Measurements from ENCODE around the gene FBN1. TPM values are rescaled to one million over a fixed set of nuclear protein-coding genes. Genes with fewer than 3 reads are reported as not detected.

Gene FBN1
- total RNA-seq, 1 donor from 2014 or later: 6.9 TPM

DNA sequence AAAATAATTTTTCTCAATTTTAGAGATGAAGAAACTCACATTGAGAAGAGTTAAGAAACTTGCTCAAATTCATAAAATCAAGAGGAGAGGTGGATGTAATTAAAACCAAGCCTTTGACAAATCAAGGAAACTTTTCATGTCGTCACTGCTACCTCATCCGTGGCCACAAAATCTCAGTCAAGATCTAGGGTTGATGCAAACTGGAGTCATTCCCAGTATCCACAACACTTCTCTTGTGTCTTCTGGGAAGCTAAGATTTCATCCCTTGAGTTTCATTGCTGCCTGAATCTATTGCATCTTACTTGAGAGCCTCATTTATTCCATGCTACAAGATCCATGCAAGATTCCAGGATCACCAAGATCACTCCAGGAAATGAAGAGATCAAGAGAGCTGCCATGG is 5.4 kb upstream of the FBN1 start:
- ATAC-seq: no peak

DNA sequence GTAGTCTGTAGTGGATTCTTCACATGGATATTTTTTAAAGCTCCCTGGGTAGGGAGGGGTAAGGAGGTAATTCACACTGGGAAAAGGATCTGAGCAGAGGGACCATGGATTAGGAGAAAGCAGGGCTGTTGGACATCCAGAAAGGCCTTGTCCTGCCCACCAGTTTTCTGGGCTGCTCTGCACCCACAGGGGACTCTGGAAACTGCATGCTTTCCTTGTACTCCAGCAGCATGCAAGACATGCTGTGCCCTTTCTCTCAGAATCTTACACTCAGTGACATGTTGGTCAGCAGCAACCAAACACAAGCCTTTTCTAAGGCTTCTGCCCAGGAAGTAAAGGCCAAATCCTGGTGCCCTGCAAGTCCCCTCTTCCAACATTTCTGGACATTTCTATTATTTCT is 2.5 kb upstream of the FBN1 start:
- ATAC-seq: no peak

DNA sequence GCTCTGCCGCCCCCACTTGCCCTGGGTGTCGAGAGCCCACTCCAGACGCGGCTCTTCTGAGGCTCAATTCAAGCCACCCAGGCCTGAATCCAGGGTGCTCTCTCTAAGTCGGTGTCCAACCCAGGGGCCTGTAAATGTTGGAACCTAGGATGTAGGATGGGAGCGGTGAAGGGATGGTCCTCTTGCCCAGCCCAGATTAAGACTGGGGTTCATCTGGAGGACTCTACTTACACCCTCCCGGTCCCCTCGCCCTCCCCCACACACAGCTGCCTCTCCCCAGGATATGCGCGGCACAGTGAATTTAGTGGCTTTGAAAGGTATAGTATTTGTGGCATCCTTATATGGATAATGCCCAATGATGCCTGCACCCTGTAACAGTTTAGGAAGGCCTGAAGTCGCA is 822 bp upstream of the FBN1 start:
- peak; percentile 5 for ATAC-seq

DNA sequence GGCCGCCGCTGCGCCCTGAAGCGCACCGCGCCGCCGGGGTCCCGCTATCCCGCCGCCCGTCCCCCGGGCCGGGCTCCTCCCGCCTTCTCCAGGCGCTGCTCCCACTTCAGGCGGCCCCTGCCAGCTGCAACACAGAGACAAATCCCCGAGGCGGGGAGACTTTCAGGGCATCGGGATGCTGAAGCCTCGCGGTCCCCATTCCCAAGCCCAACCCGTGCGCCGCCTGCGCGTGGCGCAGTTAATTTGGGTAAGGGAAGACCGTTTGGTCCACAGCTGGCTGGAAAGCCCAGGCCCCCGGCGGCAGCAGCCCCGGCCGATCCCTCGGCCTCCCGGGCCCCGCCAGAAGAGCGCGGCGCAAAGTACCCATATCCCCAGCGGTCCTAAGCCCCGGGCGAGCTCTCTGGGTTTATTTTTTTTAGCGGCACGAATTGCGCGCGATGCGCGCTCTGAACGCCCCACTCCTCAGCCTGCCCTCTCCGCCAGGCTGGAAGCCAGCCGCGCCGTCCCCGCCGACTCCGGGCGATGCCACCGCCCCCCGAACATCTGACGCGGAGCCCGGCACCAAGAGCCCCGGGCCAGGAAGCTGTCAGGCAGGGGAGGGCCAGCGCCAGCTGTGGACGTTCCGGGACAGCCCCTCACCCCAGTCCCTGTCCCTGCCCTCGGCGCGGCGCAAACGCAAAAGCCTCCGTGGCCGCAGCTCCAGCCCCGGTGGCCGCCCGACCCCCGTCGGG is 517 bp downstream of the FBN1 start:
- peak; percentile 56 for ATAC-seq

DNA sequence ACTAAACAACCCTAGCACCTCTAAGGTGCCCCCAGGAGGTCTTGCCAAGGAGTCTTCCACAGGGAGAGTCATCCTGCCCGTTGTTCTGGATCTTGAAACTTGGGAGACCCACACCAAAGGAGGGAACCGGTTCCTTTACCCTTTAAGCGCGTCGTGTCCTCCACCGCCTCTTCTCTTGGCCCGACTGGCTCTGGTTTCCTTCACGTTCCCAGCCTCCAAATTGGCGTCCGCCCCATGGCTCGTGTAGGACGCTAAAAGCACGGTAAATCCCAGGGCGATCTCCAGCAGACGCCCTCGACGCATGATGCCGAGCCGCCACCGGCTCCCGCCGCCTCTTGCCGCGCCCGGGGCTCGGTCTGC is 1.1 kb downstream of the FBN1 start:
- no peak for ATAC-seq

DNA sequence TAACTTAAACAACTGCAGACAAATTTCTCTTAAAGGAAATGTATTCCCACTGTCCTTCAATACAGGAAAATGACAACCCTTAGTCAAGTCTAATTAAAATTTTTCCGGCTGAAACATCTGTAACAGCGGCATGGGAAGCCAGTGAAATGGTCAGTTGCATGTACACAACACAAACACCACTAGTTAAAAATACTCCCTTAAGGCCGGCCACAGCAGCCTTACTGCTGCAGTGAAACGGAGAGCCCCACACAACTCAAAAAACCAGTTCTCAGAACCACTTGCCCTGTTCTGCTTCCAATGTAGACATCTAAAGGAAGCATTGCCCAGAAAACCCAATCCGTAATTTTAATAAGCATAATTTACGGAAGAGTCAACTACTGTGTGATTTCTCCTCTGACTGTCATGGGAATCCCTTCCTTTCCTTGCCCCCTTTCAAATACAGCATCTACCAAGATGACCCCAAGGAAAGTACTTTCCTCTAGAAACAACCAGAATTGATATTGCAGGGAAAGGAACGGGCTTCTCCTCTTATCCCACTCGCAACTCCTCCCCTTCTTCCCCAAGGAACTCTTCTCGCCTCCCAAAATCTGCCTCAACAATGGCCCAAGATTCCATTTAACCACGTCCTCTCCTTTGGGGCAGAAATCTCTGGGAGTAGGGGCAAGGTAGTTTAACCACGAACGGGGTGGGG is 1.6 kb downstream of the FBN1 start:
- ATAC-seq: no peak

DNA sequence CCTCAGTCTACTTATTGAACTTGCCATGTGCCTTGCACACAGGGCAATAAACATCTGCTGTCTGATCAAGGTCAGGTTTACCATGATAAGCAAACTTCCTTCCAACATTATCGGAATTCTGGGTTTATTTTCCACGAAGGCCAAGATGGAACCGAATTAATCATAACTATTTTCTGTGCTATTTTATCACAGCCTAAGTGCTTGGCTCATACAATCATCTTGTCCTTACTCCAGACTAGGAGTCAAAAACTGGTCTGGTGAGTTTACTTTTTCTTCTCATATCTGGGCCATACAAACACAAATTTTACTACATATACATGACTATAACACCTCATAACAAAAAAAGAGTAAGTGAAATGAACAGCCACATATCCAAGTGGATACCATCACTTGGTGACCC is 2.3 kb downstream of the FBN1 start:
- ATAC-seq: no peak

DNA sequence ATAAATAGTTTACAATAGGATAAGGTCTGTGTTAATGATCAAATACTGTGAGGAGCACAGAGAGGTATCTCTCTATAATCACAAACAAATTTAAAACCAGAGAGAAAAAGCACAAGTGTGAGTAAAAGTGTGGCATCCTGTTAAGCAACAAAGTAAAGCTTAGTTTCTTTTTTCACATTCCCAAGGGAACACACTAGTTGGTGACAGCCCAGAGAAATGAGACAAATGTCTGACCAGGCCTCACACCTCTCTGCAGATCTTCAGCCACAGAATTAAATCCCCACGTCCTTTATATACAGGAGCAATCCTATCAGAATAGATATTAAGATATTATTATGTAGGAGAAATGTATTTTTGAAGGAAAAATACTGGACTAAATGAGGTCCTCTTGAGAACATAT is 2.7 kb downstream of the FBN1 start:
- ATAC-seq: no peak

DNA sequence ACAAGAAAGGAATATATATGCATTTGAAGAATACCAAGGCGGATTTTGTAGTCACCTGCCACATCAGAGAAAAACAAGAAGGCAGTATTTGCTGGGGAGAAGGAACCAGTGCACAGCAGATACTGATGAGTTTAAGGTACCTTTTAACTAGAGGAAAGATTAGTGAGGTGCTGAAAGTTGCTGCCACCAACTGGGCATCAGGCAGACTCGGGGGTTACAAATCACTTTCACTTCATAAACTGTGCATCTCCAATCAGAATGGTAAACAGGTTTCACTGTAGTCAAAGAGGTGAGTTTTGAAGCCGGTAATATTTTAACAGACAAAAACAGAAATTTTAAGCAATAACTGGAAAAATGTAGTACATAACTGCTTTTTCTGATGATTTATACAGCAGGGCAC is 4.1 kb downstream of the FBN1 start:
- ATAC-seq: no peak

DNA sequence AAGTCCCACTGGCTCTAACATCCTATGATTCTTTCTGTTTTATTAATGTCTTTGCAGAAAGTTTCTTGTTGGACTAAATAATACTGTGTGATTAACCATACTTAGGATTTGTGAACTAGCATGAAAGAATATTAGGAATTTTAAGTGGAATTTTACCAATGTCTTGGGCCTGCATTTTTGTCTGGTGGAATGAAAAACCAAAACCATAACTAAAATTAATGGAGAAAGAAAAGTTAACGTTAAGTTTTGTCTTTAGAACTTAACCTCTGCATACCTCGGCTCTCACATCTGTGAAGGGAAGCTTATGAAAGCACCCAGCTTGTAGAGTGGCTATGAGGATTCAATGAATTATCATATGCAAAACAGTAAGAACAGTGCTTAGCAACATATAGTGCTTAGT is 6.5 kb downstream of the FBN1 start:
- no peak for ATAC-seq

DNA sequence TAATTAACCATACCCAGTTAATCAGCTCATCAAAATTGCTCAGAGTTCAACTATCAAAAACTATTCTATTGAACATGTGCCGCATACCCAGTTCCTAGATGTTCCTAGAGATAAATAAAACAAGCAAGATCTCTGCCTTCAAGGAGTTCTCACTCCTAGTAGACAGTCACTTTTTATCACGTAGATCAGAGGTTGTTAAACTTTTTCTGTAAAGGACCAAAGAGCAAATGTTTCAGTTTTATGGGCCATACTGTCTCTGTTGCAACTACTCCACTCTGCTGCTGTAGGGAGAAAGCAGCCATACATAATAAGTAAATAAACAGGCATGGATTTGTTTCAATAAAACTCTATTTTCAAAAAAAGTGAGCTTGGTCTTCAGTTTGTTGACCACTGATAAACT is 7.9 kb downstream of the FBN1 start:
- no peak for ATAC-seq

DNA sequence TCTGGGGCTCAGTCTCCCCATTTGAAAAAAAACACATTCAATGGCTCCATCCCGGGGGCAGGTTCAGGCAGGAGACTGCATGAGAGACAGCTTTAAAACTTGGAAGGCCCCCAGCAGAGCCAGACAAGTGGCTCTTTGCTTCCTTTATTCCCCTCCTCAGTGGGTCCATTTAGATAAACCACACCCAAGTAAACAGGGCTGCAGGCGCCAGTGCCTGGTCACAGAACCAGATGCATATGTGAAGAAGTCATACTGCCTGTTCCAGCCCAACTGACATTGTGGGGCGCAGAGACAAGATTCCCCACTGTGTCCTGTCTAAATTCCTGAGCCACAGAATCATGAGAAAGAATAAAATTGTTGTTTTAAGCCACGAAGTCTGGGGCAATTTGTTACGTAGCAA is 9.0 kb downstream of the FBN1 start:
- no peak for ATAC-seq

DNA sequence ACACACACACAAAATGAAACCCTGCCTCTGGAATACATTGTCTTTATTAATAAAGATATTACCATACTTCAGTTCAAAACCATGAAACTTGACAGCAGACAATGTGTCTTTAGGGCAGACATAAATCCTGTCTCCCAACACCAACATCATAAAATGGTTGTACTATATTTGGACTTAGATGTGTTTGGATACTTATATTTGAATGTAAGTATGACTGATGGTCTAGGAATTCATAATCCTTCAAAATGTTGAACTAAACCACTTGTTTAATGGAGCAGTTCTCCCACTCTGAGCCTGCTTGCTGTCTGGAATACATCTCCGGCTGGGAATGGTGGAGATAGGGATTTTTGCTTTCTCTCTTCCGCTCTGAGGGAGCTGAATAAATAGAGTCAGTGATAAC is 10.6 kb downstream of the FBN1 start:
- no peak for ATAC-seq

DNA sequence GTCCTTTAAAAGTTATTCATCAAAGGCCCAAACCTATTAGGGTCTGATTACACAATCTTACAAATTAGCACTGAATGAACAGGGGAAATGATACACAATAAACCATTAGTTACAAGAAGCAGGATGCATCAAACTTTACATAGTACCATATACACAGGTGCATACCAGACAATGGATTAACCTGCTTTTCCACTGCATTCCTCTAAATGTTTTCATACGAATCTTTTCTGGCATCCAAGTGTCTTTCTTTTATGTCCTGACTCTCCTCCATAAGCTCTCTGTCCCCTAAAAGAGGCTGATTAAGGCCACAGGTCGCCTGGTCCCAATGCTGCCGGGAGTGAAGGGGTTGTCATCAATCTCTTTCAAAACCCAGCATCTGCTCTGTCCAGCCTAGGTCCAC is 11.4 kb downstream of the FBN1 start:
- ATAC-seq: no peak

DNA sequence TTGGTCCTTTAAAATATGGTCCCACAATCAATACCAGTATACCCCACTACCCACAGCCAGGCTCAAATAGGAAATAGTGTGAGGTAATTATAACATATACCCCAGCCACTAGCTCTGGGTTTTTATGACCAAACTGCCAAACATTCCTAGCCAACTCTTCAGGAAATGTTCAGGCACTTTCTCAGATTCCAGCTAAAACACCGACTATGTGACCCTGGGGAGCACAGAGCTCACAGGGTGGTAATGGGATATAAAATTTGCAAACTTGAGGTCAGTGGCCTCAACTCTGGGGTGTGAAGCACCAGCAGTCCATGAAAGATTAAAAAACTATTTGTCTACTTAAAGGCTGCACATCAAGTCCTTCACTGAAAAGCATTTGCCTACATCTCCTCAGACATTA is 12.9 kb downstream of the FBN1 start:
- no peak for ATAC-seq

DNA sequence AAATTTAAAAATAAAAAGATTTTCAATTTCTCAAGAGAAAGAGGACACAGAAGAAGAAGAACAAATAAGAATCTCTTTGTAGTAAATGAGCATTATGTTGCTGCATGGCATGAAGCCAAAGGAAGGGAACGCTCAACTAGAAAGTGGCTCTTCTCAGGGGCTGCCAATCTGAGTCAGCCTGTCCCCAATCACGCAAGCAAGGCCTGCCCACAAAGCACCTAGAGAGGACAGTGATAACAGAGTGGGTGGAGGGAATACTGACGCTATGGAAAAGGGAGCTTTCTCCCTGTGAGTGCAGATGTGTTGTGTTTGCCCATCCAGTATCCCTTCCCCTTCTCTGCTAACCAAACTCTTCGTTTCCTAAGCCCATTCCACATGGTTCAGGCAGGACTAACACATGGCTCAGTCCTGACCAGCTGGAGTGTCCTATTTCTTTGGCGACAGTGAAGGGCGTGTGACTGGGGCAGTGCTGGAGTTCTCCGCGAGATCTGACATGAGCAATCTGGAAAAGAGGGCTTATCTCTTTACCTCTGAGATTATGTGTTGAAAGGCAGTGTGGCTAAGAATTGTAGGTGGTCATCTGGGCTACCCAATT is 14.2 kb downstream of the FBN1 start:
- no peak for ATAC-seq

DNA sequence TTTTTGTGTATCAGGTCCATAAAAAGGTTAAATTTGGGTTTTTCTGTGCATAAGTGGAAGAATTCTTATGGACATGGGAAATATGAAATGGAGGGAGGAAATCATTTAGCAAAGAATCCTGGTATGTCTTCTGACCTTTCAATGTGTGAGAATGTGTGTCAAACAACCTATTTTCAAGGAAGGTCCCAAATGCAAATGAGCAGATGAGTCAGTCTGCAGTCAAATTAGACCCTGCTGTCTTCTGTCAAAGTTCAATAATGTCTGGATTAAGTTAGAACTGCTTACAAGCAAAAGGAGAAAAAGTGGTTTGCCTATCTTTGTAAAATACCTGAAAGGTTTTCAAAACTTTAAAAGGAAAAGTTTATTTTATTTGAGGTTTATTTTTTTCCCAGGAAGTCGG is 15.3 kb downstream of the FBN1 start:
- no peak for ATAC-seq

DNA sequence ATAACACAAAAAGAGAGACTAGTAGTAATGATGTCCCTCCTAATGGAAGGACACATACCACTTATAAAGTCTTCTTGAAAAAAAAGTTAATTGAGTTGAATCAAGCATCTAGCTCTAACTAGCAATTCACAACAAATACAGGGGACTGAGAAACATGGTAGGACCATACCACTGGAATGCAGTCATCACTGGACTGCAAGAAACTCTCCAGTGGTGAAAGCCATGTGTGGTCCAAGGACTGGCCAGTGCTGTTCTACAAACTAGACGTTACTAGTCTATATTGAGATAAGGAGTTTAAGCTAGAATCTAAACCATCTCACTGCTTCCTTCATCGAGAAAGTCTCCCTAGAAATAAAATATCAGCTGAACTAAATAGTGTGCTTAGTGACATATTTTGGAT is 16.7 kb downstream of the FBN1 start:
- ATAC-seq: no peak

DNA sequence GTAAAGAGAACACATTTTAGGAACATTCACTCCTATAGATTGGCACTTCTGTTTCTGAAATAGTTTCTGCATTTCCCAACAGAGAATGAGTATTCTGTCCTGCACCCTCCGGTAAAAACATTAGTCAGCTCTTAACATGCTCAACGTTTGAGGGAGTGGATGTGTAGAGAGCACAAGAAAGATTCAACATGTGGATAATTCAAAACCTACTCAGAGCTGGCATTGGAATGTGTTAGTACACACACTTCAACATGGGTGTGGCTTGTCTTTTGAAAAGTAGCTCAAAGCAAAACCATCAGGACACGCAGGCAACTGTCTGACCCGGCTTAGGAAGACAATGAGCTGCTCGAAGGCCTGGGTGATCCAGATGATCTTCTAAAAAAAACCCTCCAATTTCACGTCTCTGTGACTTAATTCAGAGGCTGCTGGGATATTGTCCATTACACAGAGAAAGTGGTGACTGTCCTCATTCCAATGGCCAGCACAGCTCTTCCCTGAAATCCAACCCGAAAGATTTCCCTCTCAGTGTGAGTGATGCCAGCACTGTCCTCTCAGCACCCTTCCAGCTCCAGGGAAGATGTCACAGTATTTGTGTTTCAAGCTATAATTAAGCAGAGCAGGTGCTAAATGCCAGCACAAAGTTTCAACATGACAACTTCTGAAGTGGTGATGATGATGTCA is 18.1 kb downstream of the FBN1 start:
- ATAC-seq: peak; percentile 97

DNA sequence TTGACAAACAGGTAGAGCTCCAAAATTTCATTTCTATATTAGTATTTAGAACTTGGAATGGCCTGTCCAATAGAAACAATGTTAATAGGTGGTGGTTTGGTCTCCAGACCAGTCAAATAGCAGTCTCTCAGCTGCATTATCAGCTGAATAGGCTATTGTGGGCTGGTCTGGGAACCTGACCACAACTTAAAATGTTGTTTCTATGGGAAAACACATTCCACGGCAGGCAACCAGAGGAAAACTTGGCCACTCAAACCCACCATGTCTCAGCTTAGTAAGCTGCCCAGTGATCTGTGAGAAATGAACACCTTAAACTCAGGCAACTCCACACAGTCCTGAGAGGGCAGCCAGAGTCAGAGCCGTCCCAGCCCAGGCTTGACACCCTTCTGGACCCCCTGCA is 20.4 kb downstream of the FBN1 start:
- ATAC-seq: no peak

DNA sequence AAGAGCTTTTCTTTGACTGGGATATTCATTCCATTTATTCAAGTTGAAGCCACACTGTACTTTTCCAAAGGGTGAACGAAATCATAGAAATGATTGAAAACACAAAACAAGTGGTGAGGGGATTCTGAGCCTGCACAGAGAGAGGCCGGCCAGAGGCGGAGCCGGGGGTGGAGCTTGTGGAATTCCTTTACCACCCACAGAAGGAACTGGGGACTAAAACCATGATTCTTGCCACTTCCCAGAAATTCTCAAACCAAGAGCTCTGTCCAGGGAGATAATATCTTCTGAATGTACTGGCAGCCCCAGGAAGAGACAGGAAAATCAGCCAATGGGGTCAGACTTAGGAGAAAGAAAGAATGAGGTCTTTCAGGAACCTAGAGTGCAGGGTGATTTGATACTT is 20.8 kb downstream of the FBN1 start:
- ATAC-seq: no peak

DNA sequence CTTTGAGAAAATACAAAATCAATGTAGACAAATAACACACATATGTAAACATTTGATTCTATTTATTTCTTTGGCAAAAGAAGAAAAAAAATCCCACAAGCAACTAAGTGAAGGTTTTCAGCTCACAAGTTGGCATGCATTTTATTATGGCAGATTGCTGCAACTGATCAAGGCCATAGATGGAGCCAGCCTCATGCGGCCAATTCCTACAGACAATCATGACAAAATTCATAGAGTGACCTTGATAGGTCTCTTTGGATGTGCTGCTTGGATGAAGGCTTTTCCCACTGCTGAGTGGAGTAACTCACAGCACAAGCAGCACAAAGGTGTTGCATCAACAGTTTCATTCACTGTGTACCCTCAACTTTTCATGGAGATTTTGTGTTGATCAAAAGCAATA is 22.1 kb downstream of the FBN1 start:
- no peak for ATAC-seq

DNA sequence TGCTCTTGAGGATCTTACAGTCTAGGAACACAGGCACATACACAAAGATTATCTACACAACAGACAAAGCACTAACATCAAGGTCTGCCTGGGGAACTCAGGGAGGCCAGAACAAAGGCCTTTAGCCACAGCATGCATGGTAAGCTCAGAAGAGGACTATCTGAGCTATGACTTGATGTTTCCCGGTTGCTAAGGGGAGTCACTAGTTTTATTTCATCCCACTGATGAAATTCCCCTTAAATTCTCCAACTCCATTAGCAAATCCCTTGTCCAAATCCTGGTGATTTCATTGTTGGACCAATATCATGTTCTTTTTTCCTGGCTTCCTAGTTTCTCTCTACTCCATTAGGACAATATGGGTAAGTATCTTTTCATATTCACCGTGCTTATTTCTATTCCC is 23.3 kb downstream of the FBN1 start:
- no peak for ATAC-seq

DNA sequence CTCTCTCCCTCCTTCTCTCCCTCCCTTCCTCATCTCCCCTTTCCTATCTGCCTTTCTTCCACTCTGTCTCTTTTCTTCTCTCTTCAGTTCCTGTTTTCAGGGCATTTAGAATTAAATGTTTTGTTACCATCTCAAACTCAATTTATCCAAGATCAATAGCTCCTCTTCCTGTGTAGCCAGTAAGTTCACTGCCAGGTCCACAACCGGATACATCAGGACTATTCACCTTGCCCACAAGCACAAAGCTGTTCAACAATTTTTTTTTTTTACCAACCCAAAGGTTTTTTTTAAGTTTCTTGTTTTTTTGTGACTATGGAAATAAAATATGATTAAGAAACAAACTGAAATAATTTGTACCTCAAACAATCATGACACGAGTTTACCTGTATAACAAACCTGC is 26.1 kb downstream of the FBN1 start:
- ATAC-seq: no peak

Data from esophagus mucosa (tissue), 1 donor.